HCT116 (cell line): ENCODE data around the gene C10orf90. TPM values are rescaled to one million over a fixed set of nuclear protein-coding genes. Genes with fewer than 3 reads are reported as not detected.

Experiments used
- ATAC-seq: fragments of 200-7000 bp; cut with Tn5 transposase; 2 replicates; pipeline ENCODE4 v1.9.1; 2020; ENCODE audit warnings: mild to moderate bottlenecking, moderate library complexity
- BruUV-seq: library from RNA; stranded (reverse); fragments of 400-500 nt; replicated peaks from 2 replicates; lab custom pipeline; 2021; lab: Mats Ljungman, UMichigan
- CTCF ChIA-PET: fragments of 300-600 bp; sonication (Branson Sonifier 250); formaldehyde crosslinking; loops from one replicate; lab custom pipeline; 2021; ENCODE audit warnings: antibody characterized with exemption; lab: Charles Lee
- POLR2A ChIA-PET: fragments of 300-600, 350-600 bp; sonication (Branson Sonifier 250); formaldehyde crosslinking; loops from one replicate; lab custom pipeline; 2021; ENCODE audit warnings: antibody characterized with exemption; lab: Charles Lee
- RAD21 ChIA-PET, 2 experiments: fragments of 300-600 bp; sonication (Branson Sonifier 250); formaldehyde crosslinking; loops; one replicate each; lab custom pipeline; 2023; ENCODE audit warnings: low total read pairs in 2 of 2; ENCODE audit not compliant: uncharacterized antibody in 2 of 2, unreplicated experiment in 2 of 2, low non-redundant PET in 1 of 2; lab: Charles Lee
- DNase-seq: peaks from one replicate; pipeline ENCODE4 v3.0.0-alpha.2; 2010; ENCODE audit warnings: low read depth, low spot score
- H2AFZ ChIP-seq: fragments of 200-600 bp; shearing (Covaris generic), sonication (generic); 2 replicates; pipeline ENCODE4 v1.6.1; 2017; ENCODE audit warnings: low read depth, mixed run types, mixed read lengths, antibody characterized with exemption, low read length; ENCODE audit not compliant: poor library complexity, severe bottlenecking
- H3K27ac ChIP-seq: 2 replicates; pipeline ENCODE4 v1.5.1; 2012; ENCODE audit warnings: low read depth, low read length
- H3K27me3 ChIP-seq: fragments of 200-600 bp; sonication (generic); 2 replicates; pipeline ENCODE4 v1.6.1; 2016; ENCODE audit warnings: mixed run types, low read length, mixed read lengths; ENCODE audit not compliant: insufficient read depth
- H3K36me3 ChIP-seq, 2 experiments: fragments of 200-500 bp in 1 of 2; fragments of 200-600 bp in 1 of 2; sonication (Bioruptor generic) in 1 of 2; sonication (generic) in 1 of 2; 2 replicates each; pipeline versions ENCODE4 v1.5.1 to v1.6.1; 2014 to 2016; ENCODE audit warnings: low read length in 2 of 2, inconsistent platforms in 1 of 2, mixed read lengths in 1 of 2, mixed run types in 1 of 2; ENCODE audit not compliant: insufficient read depth in 2 of 2, control insufficient read depth in 1 of 2
- H3K4me1 ChIP-seq, 2 experiments: fragments of 200-600 bp in 1 of 2; sonication (generic) in 1 of 2; 2 replicates each; pipeline versions ENCODE4 v1.5.1 to v1.6.1; 2012 to 2017; ENCODE audit warnings: low read length in 2 of 2, inconsistent platforms in 1 of 2, mild to moderate bottlenecking in 1 of 2, mixed read lengths in 1 of 2, mixed run types in 1 of 2, moderate library complexity in 1 of 2; ENCODE audit not compliant: insufficient read depth in 2 of 2, control insufficient read depth in 1 of 2
- H3K4me2 ChIP-seq: fragments of 200-600 bp; sonication (generic); 2 replicates; pipeline ENCODE4 v1.6.1; 2017; ENCODE audit warnings: mixed run types, low read length, mixed read lengths
- H3K4me3 ChIP-seq, 2 experiments: fragments of 200-600 bp in 1 of 2; sonication (generic) in 1 of 2; replicated peaks in 1 of 2; 2 replicates each; pipeline ENCODE4 v1.5.1; 2011 to 2016; ENCODE audit warnings: low read length in 2 of 2, control low read depth in 1 of 2, low read depth in 1 of 2, mild to moderate bottlenecking in 1 of 2, mixed read lengths in 1 of 2, mixed run types in 1 of 2
- H3K79me2 ChIP-seq: fragments of 200-600 bp; sonication (generic); 2 replicates; pipeline ENCODE4 v1.6.1; 2017; ENCODE audit warnings: mild to moderate bottlenecking, mixed run types, low read length, moderate library complexity, mixed read lengths; ENCODE audit not compliant: insufficient read depth
- H3K9ac ChIP-seq: fragments of 200-600 bp; sonication (generic); 2 replicates; pipeline ENCODE4 v1.6.1; 2016; ENCODE audit warnings: low read length, mixed read lengths
- H3K9me2 ChIP-seq: fragments of 200-600 bp; sonication (generic), shearing (Covaris generic); 2 replicates; pipeline ENCODE4 v1.6.1; 2017; ENCODE audit warnings: mixed run types, mild to moderate bottlenecking, moderate library complexity; ENCODE audit not compliant: insufficient read depth
- H3K9me3 ChIP-seq, 2 experiments: fragments of 200-500 bp in 1 of 2; fragments of 200-600 bp in 1 of 2; sonication (Bioruptor generic) in 1 of 2; sonication (generic) in 1 of 2; 2 replicates each; pipeline ENCODE4 v1.6.1; 2014 to 2017; ENCODE audit warnings: low read length in 2 of 2, mixed read lengths in 2 of 2, inconsistent platforms in 1 of 2, low read depth in 1 of 2, mild to moderate bottlenecking in 1 of 2, mixed run types in 1 of 2, moderate library complexity in 1 of 2; ENCODE audit not compliant: control insufficient read depth in 1 of 2, insufficient read depth in 1 of 2
- H4K20me1 ChIP-seq: fragments of 200-600 bp; sonication (generic), shearing (Covaris generic); 2 replicates; pipeline ENCODE4 v1.6.1; 2017; ENCODE audit warnings: mixed run types, mild to moderate bottlenecking, moderate library complexity; ENCODE audit not compliant: insufficient read depth
- CEBPB ChIP-seq: IDR thresholded peaks from 2 replicates; pipeline ENCODE4 v1.6.1; 2012; ENCODE audit warnings: low read depth
- EGR1 ChIP-seq: IDR thresholded peaks from 2 replicates; pipeline ENCODE4 v1.6.1; 2012; ENCODE audit warnings: low read depth
- ELF1 ChIP-seq: IDR thresholded peaks from 2 replicates; pipeline ENCODE4 v1.6.1; 2012; ENCODE audit warnings: low read depth, borderline replicate concordance
- EZH2 ChIP-seq: fragments of 200-600 bp; sonication (generic); IDR thresholded peaks from 2 replicates; pipeline ENCODE4 v1.6.1; 2017; ENCODE audit warnings: antibody characterized with exemption, mixed run types
- EZH2phosphoT487 ChIP-seq: fragments of 200-600 bp; IDR thresholded peaks from 2 replicates; pipeline ENCODE4 v1.6.1; 2018; ENCODE audit warnings: antibody characterized with exemption, borderline replicate concordance
- FOSL1 ChIP-seq: IDR thresholded peaks from 2 replicates; pipeline ENCODE4 v1.6.1; 2012; ENCODE audit warnings: low read depth
- JUND ChIP-seq: IDR thresholded peaks from 2 replicates; pipeline ENCODE4 v1.6.1; 2012
- POLR2A ChIP-seq: IDR thresholded peaks from 2 replicates; pipeline ENCODE4 v1.7.0; 2011; ENCODE audit warnings: borderline replicate concordance; ENCODE audit not compliant: insufficient read depth, insufficient read length; ENCODE audit errors: extremely low read depth
- POLR2AphosphoS5 ChIP-seq: IDR thresholded peaks from 2 replicates; pipeline ENCODE4 v1.6.1; 2011; ENCODE audit warnings: mild to moderate bottlenecking, low read depth, low read length, moderate library complexity
- RAD21 ChIP-seq: IDR thresholded peaks from 2 replicates; pipeline ENCODE4 v1.6.1; 2012; ENCODE audit warnings: low read depth, mild to moderate bottlenecking
- SIN3A ChIP-seq: IDR thresholded peaks from 2 replicates; pipeline ENCODE4 v1.6.1; 2012; ENCODE audit warnings: low read depth
- SP1 ChIP-seq: IDR thresholded peaks from 2 replicates; pipeline ENCODE4 v1.6.1; 2012; ENCODE audit warnings: low read depth
- SRF ChIP-seq: IDR thresholded peaks from 2 replicates; pipeline ENCODE4 v1.6.1; 2012; ENCODE audit warnings: low read depth
- TCF7L2 ChIP-seq: IDR thresholded peaks from 2 replicates; pipeline ENCODE4 v1.7.0; 2011; ENCODE audit warnings: borderline replicate concordance, inconsistent platforms; ENCODE audit not compliant: insufficient read depth, insufficient read length; ENCODE audit errors: extremely low read depth
- YY1 ChIP-seq: IDR thresholded peaks from 2 replicates; pipeline ENCODE4 v1.6.1; 2011; ENCODE audit warnings: low read length, low read depth, moderate library complexity, mild to moderate bottlenecking; ENCODE audit not compliant: insufficient replicate concordance; ENCODE audit errors: extremely low read depth
- ZNF274 ChIP-seq: fragments of 200-500 bp; sonication (Bioruptor generic); IDR thresholded peaks from 2 replicates; pipeline ENCODE4 v1.6.1; 2014; ENCODE audit warnings: mild to moderate bottlenecking, low read depth, low read length, inconsistent platforms
- intact Hi-C: fragments of 100-400 bp; cut with micrococcal nuclease; formaldehyde crosslinking; loops from 2 replicates; pipeline ENCODE4 v1.10.0; 2022
- total RNA-seq: library from RNA; stranded (reverse); gene quantifications from one replicate; pipeline ENCODE4 v1.2.1, GENCODE V29; 2021; ENCODE audit not compliant: unreplicated experiment
- TF ChIP-seq, protein P1 (sequence below), 3 experiments: fragments of 200-600 bp in 1 of 3; sonication (generic) in 1 of 3; IDR thresholded peaks in 2 of 3; conservative IDR thresholded peaks in 1 of 3; 2 replicates each; pipeline ENCODE4 v1.5.1; 2012 to 2017; ENCODE audit warnings: low read depth in 2 of 3, low read length in 2 of 3, antibody characterized with exemption in 1 of 3, borderline replicate concordance in 1 of 3, control low read depth in 1 of 3, mild to moderate bottlenecking in 1 of 3, mixed read lengths in 1 of 3, mixed run types in 1 of 3, moderate library complexity in 1 of 3; ENCODE audit not compliant: insufficient read depth in 1 of 3
- TF ChIP-seq, protein P2 (sequence below): IDR thresholded peaks from 2 replicates; pipeline ENCODE4 v1.6.1; 2011; ENCODE audit warnings: mild to moderate bottlenecking, low read length, moderate library complexity; ENCODE audit not compliant: insufficient replicate concordance; ENCODE audit errors: extremely low read depth
- TF ChIP-seq, protein P3 (sequence below): IDR thresholded peaks from 2 replicates; pipeline ENCODE4 v1.6.1; 2012
- TF ChIP-seq, protein P4 (sequence below): IDR thresholded peaks from 2 replicates; pipeline ENCODE4 v1.6.1; 2012; ENCODE audit warnings: low read depth

C10orf90 gene
- total RNA-seq, 1 experiment from 2014 or later = not detected

DNA sequence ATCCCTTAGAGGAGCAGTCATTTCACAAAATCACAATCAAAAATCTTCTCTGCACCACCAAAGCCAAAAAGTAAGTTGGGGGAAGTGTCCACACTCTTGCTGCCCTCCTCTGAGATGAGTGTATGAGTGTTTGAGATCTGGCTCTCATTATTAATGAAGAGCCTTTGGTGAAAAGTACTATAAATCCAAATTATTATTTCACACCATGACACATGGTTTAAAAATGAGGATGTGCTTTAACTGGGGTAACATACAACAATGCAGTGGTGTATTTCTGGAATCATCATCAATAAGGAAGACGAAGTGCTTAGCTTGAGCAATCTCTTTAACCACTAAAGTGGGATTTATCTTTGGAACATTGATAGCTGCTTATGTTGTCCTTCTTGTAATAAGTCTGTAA lies 168.1 kb downstream of the C10orf90 start:
- BruUV-seq = no TSS peak

More for the DNA sequence above, 168.1 kb downstream of the C10orf90 start:
- intact Hi-C loops = no loop called here
- Histone ChIP-seq H3K4me3 (no peak overlapping the region), H2AFZ (no peak overlapping the region), H3K9me2 (no peaks in the 10 kb centered on the region), H3K27me3 (peaks cover 19% of the 10 kb centered on the region; the same call in 1 of the 2 replicates), H3K27ac (no peak overlapping the region), H3K4me1 (no peaks in the 10 kb centered on the region), H3K9ac (no peak overlapping the region), H3K9me3 (no peaks in the 10 kb centered on the region), H3K4me2 (no peak overlapping the region), H4K20me1 (no peaks in the 10 kb centered on the region), H3K36me3 (no peaks in the 10 kb centered on the region), H3K79me2 (no peaks in the 10 kb centered on the region)
- TF ChIP-seq TCF7L2 (no peak), EGR1 (no peak), EZH2phosphoT487 (no peak), CEBPB (no peak), POLR2A (no peak), ELF1 (no peak), JUND (no peak), SP1 (no peak), SRF (no peak), SIN3A (no peak), EZH2 (no peak), YY1 (no peak), FOSL1 (no peak), RAD21 (no peak), POLR2AphosphoS5 (no peak), ZNF274 (no peak)
- TF ChIP-seq, protein P1, sequence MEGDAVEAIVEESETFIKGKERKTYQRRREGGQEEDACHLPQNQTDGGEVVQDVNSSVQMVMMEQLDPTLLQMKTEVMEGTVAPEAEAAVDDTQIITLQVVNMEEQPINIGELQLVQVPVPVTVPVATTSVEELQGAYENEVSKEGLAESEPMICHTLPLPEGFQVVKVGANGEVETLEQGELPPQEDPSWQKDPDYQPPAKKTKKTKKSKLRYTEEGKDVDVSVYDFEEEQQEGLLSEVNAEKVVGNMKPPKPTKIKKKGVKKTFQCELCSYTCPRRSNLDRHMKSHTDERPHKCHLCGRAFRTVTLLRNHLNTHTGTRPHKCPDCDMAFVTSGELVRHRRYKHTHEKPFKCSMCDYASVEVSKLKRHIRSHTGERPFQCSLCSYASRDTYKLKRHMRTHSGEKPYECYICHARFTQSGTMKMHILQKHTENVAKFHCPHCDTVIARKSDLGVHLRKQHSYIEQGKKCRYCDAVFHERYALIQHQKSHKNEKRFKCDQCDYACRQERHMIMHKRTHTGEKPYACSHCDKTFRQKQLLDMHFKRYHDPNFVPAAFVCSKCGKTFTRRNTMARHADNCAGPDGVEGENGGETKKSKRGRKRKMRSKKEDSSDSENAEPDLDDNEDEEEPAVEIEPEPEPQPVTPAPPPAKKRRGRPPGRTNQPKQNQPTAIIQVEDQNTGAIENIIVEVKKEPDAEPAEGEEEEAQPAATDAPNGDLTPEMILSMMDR (IDR thresholded peaks at IDR 0.05 in 2 of 3, conservative IDR thresholded peaks at IDR 0.05 in 1 of 3; ENCODE audit: borderline replicate concordance in 1 of 3, insufficient read depth in 1 of 3, low read depth in 2 of 3, low read length in 2 of 3) = no peak
- TF ChIP-seq, protein P2, sequence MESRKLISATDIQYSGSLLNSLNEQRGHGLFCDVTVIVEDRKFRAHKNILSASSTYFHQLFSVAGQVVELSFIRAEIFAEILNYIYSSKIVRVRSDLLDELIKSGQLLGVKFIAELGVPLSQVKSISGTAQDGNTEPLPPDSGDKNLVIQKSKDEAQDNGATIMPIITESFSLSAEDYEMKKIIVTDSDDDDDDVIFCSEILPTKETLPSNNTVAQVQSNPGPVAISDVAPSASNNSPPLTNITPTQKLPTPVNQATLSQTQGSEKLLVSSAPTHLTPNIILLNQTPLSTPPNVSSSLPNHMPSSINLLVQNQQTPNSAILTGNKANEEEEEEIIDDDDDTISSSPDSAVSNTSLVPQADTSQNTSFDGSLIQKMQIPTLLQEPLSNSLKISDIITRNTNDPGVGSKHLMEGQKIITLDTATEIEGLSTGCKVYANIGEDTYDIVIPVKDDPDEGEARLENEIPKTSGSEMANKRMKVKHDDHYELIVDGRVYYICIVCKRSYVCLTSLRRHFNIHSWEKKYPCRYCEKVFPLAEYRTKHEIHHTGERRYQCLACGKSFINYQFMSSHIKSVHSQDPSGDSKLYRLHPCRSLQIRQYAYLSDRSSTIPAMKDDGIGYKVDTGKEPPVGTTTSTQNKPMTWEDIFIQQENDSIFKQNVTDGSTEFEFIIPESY = no peak
- TF ChIP-seq, protein P3, sequence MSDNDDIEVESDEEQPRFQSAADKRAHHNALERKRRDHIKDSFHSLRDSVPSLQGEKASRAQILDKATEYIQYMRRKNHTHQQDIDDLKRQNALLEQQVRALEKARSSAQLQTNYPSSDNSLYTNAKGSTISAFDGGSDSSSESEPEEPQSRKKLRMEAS = no peak
- TF ChIP-seq, protein P4, sequence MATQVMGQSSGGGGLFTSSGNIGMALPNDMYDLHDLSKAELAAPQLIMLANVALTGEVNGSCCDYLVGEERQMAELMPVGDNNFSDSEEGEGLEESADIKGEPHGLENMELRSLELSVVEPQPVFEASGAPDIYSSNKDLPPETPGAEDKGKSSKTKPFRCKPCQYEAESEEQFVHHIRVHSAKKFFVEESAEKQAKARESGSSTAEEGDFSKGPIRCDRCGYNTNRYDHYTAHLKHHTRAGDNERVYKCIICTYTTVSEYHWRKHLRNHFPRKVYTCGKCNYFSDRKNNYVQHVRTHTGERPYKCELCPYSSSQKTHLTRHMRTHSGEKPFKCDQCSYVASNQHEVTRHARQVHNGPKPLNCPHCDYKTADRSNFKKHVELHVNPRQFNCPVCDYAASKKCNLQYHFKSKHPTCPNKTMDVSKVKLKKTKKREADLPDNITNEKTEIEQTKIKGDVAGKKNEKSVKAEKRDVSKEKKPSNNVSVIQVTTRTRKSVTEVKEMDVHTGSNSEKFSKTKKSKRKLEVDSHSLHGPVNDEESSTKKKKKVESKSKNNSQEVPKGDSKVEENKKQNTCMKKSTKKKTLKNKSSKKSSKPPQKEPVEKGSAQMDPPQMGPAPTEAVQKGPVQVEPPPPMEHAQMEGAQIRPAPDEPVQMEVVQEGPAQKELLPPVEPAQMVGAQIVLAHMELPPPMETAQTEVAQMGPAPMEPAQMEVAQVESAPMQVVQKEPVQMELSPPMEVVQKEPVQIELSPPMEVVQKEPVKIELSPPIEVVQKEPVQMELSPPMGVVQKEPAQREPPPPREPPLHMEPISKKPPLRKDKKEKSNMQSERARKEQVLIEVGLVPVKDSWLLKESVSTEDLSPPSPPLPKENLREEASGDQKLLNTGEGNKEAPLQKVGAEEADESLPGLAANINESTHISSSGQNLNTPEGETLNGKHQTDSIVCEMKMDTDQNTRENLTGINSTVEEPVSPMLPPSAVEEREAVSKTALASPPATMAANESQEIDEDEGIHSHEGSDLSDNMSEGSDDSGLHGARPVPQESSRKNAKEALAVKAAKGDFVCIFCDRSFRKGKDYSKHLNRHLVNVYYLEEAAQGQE = no peak
- ChIA-PET POLR2A (no interaction called here), CTCF (interaction anchor here (1.5 to 2.0 kb wide), 2 partner anchors 125 to 342 kb away, joined by 5 to 19 read pairs; no protein-coding TSS in a partner anchor), RAD21 (no interaction called here)
- no peak for ATAC-seq
- no peak for DNase-seq
